ENCODE data around the gene HSBP1L1.

Gene HSBP1L1

DNA sequence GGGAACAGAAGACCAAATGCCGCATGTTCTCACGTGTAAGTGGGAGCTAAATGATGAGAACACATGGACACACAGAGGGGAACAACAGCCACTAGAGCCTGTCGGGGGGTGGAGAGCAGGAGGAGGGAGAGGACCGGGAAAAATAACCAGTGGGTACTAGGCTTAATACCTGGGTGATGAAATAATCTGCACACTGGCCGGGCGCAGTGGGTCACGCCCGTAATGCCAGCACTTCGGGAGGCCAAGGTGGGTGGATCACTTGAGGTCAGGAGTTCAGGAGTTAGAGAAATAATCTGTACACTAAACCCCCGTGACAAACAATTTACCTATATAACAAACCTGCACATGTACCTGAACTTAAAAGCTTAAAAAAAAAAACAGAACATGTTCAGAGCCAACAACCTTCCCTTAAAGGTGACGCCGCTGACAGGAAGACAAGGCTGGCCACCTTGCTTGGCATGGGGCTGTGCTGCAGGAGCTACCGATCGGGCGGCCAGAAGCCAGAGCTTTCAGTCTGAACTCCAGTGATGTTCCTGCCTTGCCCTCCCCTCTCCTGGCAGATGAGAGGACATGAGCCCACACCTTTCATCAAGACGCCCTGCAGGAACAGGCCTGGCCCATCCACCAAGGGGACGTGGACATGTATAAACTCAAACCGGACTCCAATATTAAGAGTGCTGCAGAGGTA, 24.2 kb upstream of the HSBP1L1 start:
- Histone ChIP-seq H3K4me1 (ENCODE audit: control insufficient read depth, insufficient read depth, low read length) (0 out of 2 replicates have a peak, but pooled peaks cover 8% of the 10 kb centered on the region), H3K9me3 (ENCODE audit: control insufficient read depth, insufficient read depth, low read depth, low read length) (no peaks in the 10 kb centered on the region), H3K27ac (ENCODE audit: extremely low read depth, low read depth, low read length) (no peak overlapping the region), H3K4me3 (ENCODE audit: low read depth, low read length) (no peak overlapping the region), H3K36me3 (ENCODE audit: control insufficient read depth in 2 of 2, insufficient read depth in 1 of 2, low read length in 2 of 2) (peaks cover 10 to 46% of the 10 kb centered on the region in 2 experiments)
- POLR2A ChIA-PET: interaction anchor here (1.2 kb wide), 1 partner anchor 10 kb away, joined by 3 read pairs; no protein-coding TSS in a partner anchor
- CTCF ChIA-PET: interaction anchor here (0.7 kb wide), 1 partner anchor 86 kb away, joined by 6 read pairs; no protein-coding TSS in a partner anchor
- no peak for TF ChIP-seq KLF9 (tag by site-specific recombination; IDR thresholded peaks at IDR 0.05; ENCODE audit: low read depth)
- no peak for TF ChIP-seq ZBTB1 (tag by site-specific recombination; IDR thresholded peaks at IDR 0.05)
- no peak for TF ChIP-seq ZNF350 (tag by site-specific recombination; IDR thresholded peaks at IDR 0.05)
- no peak for TF ChIP-seq ZNF791 (tag by site-specific recombination; IDR thresholded peaks at IDR 0.05)
- TF ChIP-seq ZNF843 (tag by site-specific recombination; IDR thresholded peaks at IDR 0.05): no peak
- no peak for TF ChIP-seq ZNF747 (tag by site-specific recombination; IDR thresholded peaks at IDR 0.05)
- no peak for TF ChIP-seq ZFHX2 (tag by site-specific recombination; conservative IDR thresholded peaks at IDR 0.05)
- TF ChIP-seq ZNF701 (tag by site-specific recombination; IDR thresholded peaks at IDR 0.05): no peak
- no peak for TF ChIP-seq ZNF114 (tag by site-specific recombination; IDR thresholded peaks at IDR 0.05)
- TF ChIP-seq ZBTB8A (tag by site-specific recombination; IDR thresholded peaks at IDR 0.05): no peak
- TF ChIP-seq ZNF426 (tag by site-specific recombination; IDR thresholded peaks at IDR 0.05): no peak
- TF ChIP-seq ZBTB17 (tag by site-specific recombination; IDR thresholded peaks at IDR 0.05): no peak
- TF ChIP-seq ZBTB21 (tag by site-specific recombination; IDR thresholded peaks at IDR 0.05): no peak
- no peak for TF ChIP-seq FEZF1 (tag by site-specific recombination; IDR thresholded peaks at IDR 0.05)
- no peak for TF ChIP-seq ZFP37 (tag by site-specific recombination; IDR thresholded peaks at IDR 0.05)
- no peak for TF ChIP-seq KLF10 (tag by site-specific recombination; IDR thresholded peaks at IDR 0.05)
- TF ChIP-seq ZNF670 (tag by site-specific recombination; IDR thresholded peaks at IDR 0.05; ENCODE audit: low read depth): no peak
- no peak for TF ChIP-seq ZNF112 (tag by site-specific recombination; IDR thresholded peaks at IDR 0.05)
- no peak for TF ChIP-seq ZNF521 (tag by site-specific recombination; IDR thresholded peaks at IDR 0.05)

DNA sequence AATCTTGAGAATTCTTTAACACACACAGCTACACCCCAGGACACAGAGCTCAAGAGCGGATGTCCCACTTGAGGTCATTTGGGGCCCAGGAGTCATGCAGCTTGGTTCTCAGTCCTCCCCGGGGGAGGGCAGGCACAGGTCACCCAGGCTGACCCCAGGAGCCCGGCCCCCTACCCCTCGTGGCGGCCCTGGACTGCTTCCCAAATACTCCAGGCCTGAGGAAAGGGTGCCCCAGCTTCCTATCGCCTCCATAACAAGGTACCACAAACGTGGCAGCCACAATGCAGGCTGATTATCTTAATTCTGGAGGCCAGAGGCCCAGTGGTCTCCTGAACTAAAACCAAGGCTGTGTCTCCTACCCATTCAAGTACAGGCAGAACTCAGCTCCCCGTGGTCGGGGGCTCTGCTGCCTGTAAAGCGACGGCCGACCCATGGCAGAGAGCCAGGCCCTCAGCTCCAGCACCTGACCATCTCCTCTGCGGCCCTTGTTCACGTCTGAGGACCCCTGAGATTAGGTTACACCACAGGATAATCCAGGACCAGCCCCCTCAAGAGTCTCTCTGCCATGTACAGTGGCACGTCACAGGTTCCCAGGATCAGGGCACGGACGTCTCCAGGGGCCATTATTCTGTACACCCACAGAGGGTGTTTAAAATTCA, 23.5 kb upstream of the HSBP1L1 start:
- peaks cover 11% of the 10 kb centered on the region; the same call in 1 of the 2 replicates for H3K4me1 ChIP-seq (ENCODE audit: control insufficient read depth, insufficient read depth, low read length)
- H3K27ac ChIP-seq (ENCODE audit: extremely low read depth, low read depth, low read length): no peak overlapping the region
- ChIA-PET CTCF (interaction anchor here (0.7 kb wide), 1 partner anchor 87 kb away, joined by 6 read pairs; no protein-coding TSS in a partner anchor), POLR2A (interaction anchor here (1.2 kb wide), 1 partner anchor 9 kb away, joined by 3 read pairs; no protein-coding TSS in a partner anchor)
- H3K9me3 ChIP-seq (ENCODE audit: control insufficient read depth, insufficient read depth, low read depth, low read length): no peaks in the 10 kb centered on the region
- TF ChIP-seq KLF16 (tag by site-specific recombination; IDR thresholded peaks at IDR 0.05): no peak
- no peak for TF ChIP-seq ZXDB (tag by site-specific recombination; IDR thresholded peaks at IDR 0.05)
- TF ChIP-seq ZBTB48 (tag by site-specific recombination; IDR thresholded peaks at IDR 0.05): no peak
- no peak for TF ChIP-seq ZNF132 (tag by site-specific recombination; IDR thresholded peaks at IDR 0.05; ENCODE audit: borderline replicate concordance)
- TF ChIP-seq ZNF654 (tag by site-specific recombination; IDR thresholded peaks at IDR 0.05; ENCODE audit: low read depth): no peak
- no peak for TF ChIP-seq SALL2 (tag by site-specific recombination; IDR thresholded peaks at IDR 0.05; ENCODE audit: borderline replicate concordance)
- no peak for TF ChIP-seq ZNF558 (tag by site-specific recombination; IDR thresholded peaks at IDR 0.05)
- H3K36me3 ChIP-seq (ENCODE audit: control insufficient read depth in 2 of 2, insufficient read depth in 1 of 2, low read length in 2 of 2): peaks cover 10 to 40% of the 10 kb centered on the region in 2 experiments
- H3K4me3 ChIP-seq (ENCODE audit: low read depth, low read length): no peak overlapping the region

Data from HEK293 (cell line).